Mucosa of rectum (tissue), 2 donors: ENCODE measurements around the gene CES3.

Experiments
- H3K27ac ChIP-seq, 2 donors: one replicate each; pipeline ENCODE4 v1.7.0; 2013; ENCODE audit warnings: inconsistent platforms in 2 of 2, low read depth in 2 of 2, low read length in 2 of 2
- H3K27me3 ChIP-seq, 2 donors: one replicate each; pipeline ENCODE4 v1.7.0; 2013; ENCODE audit warnings: low read length in 2 of 2; ENCODE audit not compliant: control insufficient read depth in 2 of 2, insufficient read depth in 2 of 2
- H3K36me3 ChIP-seq, 2 donors: one replicate each; pipeline ENCODE4 v1.7.0; 2013; ENCODE audit warnings: low read length in 2 of 2; ENCODE audit not compliant: control insufficient read depth in 2 of 2, insufficient read depth in 2 of 2
- H3K4me1 ChIP-seq, 2 donors: one replicate each; pipeline ENCODE4 v1.7.0; 2013; ENCODE audit warnings: low read length in 2 of 2, mild to moderate bottlenecking in 1 of 2; ENCODE audit not compliant: control insufficient read depth in 2 of 2, insufficient read depth in 2 of 2
- H3K4me3 ChIP-seq, 2 donors: one replicate each; pipeline ENCODE4 v1.7.0; 2013; ENCODE audit warnings: low read length in 2 of 2
- H3K9ac ChIP-seq, 2 donors: one replicate each; pipeline ENCODE4 v1.7.0; 2013; ENCODE audit warnings: low read length in 2 of 2, low read depth in 1 of 2, mild to moderate bottlenecking in 1 of 2
- H3K9me3 ChIP-seq, 2 donors: one replicate each; pipeline ENCODE4 v1.7.0; 2013; ENCODE audit warnings: low read length in 2 of 2; ENCODE audit not compliant: control insufficient read depth in 2 of 2
- donor health status: healthy.
- donor health status: Normal muscosa, but diverticular disease.

CES3 gene

GRCh38 chr16:67015313-67015731, 54.3 kb downstream of the CES3 start:
- Histone ChIP-seq H3K27me3 (peaks cover 12 to 20% of the 10 kb centered on the region in 2 donors), H3K36me3 (no peaks in the 10 kb centered on the region), H3K4me1 (peaks cover 9 to 11% of the 10 kb centered on the region in 2 donors), H3K27ac (no peak overlapping the region), H3K9ac (no peak overlapping the region), H3K4me3 (no peak overlapping the region), H3K9me3 (no peaks in the 10 kb centered on the region)

GRCh38 chr16:67016143-67016542, 55.1 kb downstream of the CES3 start:
- no peaks in the 10 kb centered on the region for H3K9me3 ChIP-seq
- peaks cover 9 to 11% of the 10 kb centered on the region in 2 donors for H3K4me1 ChIP-seq
- H3K27me3 ChIP-seq = peaks cover 12 to 20% of the 10 kb centered on the region in 2 donors
- no peak overlapping the region for H3K27ac ChIP-seq
- no peak overlapping the region for H3K4me3 ChIP-seq
- H3K36me3 ChIP-seq = no peaks in the 10 kb centered on the region
- no peak overlapping the region for H3K9ac ChIP-seq

- H3K9ac ChIP-seq = no peak overlapping the region
Observed at GRCh38 chr16:67016681-67017420, 55.8 kb downstream of the CES3 start.

GRCh38 chr16:67017421-67017750, 56.3 kb downstream of the CES3 start:
- no peak overlapping the region for H3K9ac ChIP-seq
- no peaks in the 10 kb centered on the region for H3K36me3 ChIP-seq
- H3K27me3 ChIP-seq = peaks cover 12 to 20% of the 10 kb centered on the region in 2 donors
- peaks cover 9 to 11% of the 10 kb centered on the region in 2 donors for H3K4me1 ChIP-seq
- no peaks in the 10 kb centered on the region for H3K9me3 ChIP-seq
- no peak overlapping the region for H3K27ac ChIP-seq
- H3K4me3 ChIP-seq = no peak overlapping the region

More at GRCh38 chr16:67016681-67017420, 55.8 kb downstream of the CES3 start:
- peaks cover 9 to 11% of the 10 kb centered on the region in 2 donors for H3K4me1 ChIP-seq
- H3K27ac ChIP-seq = no peak overlapping the region
- H3K36me3 ChIP-seq = no peaks in the 10 kb centered on the region
- H3K27me3 ChIP-seq = peaks cover 12 to 20% of the 10 kb centered on the region in 2 donors
- H3K4me3 ChIP-seq = no peak overlapping the region
- H3K9me3 ChIP-seq = no peaks in the 10 kb centered on the region

GRCh38 chr16:67017810-67018488, 56.9 kb downstream of the CES3 start:
- H3K9ac ChIP-seq = no peak overlapping the region
- no peak overlapping the region for H3K27ac ChIP-seq

GRCh38 chr16:67019171-67019570, 58.1 kb downstream of the CES3 start:
- Histone ChIP-seq H3K4me3 (no peak overlapping the region), H3K27me3 (peaks cover 6 to 10% of the 10 kb centered on the region in 2 donors), H3K27ac (no peak overlapping the region), H3K9ac (no peak overlapping the region), H3K9me3 (no peaks in the 10 kb centered on the region), H3K4me1 (peaks cover 3 to 4% of the 10 kb centered on the region in 2 donors), H3K36me3 (no peaks in the 10 kb centered on the region)

More at GRCh38 chr16:67017810-67018488, 56.9 kb downstream of the CES3 start:
- peaks cover 12 to 19% of the 10 kb centered on the region in 2 donors for H3K27me3 ChIP-seq
- H3K9me3 ChIP-seq = no peaks in the 10 kb centered on the region
- H3K4me3 ChIP-seq = no peak overlapping the region
- peaks cover 9 to 11% of the 10 kb centered on the region in 2 donors for H3K4me1 ChIP-seq
- no peaks in the 10 kb centered on the region for H3K36me3 ChIP-seq

- no peaks in the 10 kb centered on the region for H3K9me3 ChIP-seq
Observed at GRCh38 chr16:67021321-67021720, 60.3 kb downstream of the CES3 start.

GRCh38 chr16:67022531-67023214, 61.6 kb downstream of the CES3 start:
- no peaks in the 10 kb centered on the region for H3K36me3 ChIP-seq
- no peak overlapping the region for H3K27ac ChIP-seq
- no peaks in the 10 kb centered on the region for H3K4me1 ChIP-seq
- H3K9me3 ChIP-seq = no peaks in the 10 kb centered on the region
- H3K9ac ChIP-seq = no peak overlapping the region
- H3K4me3 ChIP-seq = no peak overlapping the region
- no peaks in the 10 kb centered on the region for H3K27me3 ChIP-seq

More at GRCh38 chr16:67021321-67021720, 60.3 kb downstream of the CES3 start:
- Histone ChIP-seq H3K36me3 (no peaks in the 10 kb centered on the region), H3K9ac (no peak overlapping the region), H3K4me1 (no peaks in the 10 kb centered on the region), H3K4me3 (no peak overlapping the region), H3K27me3 (peaks cover 0 to 1% of the 10 kb centered on the region in 2 donors), H3K27ac (no peak overlapping the region)

GRCh38 chr16:67023689-67024088, 62.6 kb downstream of the CES3 start:
- Histone ChIP-seq H3K27ac (no peak overlapping the region), H3K4me3 (no peak overlapping the region), H3K9ac (no peak overlapping the region), H3K36me3 (no peaks in the 10 kb centered on the region), H3K9me3 (no peaks in the 10 kb centered on the region), H3K4me1 (peaks cover 0 to 4% of the 10 kb centered on the region in 2 donors), H3K27me3 (no peaks in the 10 kb centered on the region)
